ENCODE data around the gene TMEM151B.

TMEM151B gene

DNA sequence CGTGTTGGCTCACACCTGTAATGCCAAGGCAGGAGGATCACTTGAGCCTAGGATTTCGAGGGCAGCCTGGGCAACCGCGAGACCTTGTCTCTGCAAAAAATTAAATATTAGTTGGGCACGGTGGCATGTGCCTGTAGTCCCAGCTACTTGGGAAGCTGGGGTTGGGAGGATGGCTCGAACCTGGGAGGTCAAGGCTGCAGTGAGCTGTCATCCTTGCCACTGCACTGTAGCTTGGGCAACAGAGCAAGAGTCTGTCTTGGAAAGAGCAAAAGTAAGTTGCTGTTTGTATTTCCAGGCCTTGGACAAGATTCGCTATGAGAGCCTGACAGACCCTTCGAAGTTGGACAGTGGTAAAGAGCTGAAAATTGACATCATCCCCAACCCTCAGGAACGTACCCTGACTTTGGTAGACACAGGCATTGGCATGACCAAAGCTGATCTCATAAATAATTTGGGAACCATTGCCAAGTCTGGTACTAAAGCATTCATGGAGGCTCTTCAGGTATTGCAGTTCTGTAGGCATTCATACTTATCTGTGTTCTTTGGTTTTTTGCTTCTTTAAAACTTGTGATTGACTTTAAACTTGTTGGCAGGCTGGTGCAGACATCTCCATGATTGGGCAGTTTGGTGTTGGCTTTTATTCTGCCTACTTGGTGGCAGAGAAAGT lies 21.0 kb upstream of the TMEM151B start:
- H3K4me1 ChIP-seq (ENCODE audit: insufficient read depth, insufficient read length): no peaks in the 10 kb centered on the region
- DNase-seq (ENCODE audit: low read depth, low spot score): no peak
- H3K36me3 ChIP-seq (ENCODE audit: insufficient read depth, insufficient read length, low read length): peaks cover 69% of the 10 kb centered on the region
- H3K4me3 ChIP-seq (ENCODE audit: insufficient read length, low read depth): peak overlapping the region; percentile 72
- TF ChIP-seq ZNF274 (IDR thresholded peaks at IDR 0.05; ENCODE audit: low read depth, low read length) (no peak), YY1 (IDR thresholded peaks at IDR 0.05; ENCODE audit: insufficient read depth, insufficient read length) (no peak), SUZ12 (IDR thresholded peaks at IDR 0.05; ENCODE audit: extremely low read depth, insufficient read depth, insufficient read length) (no peak)
- H3K9me3 ChIP-seq (ENCODE audit: insufficient read depth, low read length): no peaks in the 10 kb centered on the region
- H3K9ac ChIP-seq (ENCODE audit: insufficient read length, low read depth): peak overlapping the region; percentile 87
- H3K27me3 ChIP-seq (ENCODE audit: insufficient read depth, insufficient read length): no peaks in the 10 kb centered on the region

DNA sequence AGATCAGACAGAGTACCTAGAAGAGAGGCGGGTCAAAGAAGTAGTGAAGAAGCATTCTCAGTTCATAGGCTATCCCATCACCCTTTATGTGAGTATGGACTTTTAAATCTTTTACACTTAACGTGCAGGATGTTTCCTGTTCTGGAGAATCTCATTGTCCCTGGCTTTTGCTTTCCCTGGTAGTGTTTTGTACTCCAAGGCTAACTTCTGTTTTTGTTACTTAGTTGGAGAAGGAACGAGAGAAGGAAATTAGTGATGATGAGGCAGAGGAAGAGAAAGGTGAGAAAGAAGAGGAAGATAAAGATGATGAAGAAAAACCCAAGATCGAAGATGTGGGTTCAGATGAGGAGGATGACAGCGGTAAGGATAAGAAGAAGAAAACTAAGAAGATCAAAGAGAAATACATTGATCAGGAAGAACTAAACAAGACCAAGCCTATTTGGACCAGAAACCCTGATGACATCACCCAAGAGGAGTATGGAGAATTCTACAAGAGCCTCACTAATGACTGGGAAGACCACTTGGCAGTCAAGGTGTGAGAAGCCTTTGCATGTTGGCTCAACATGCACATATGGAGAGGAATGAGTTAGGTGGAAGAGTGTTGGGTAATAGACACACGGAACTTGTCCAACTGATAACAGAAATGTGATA lies 20.1 kb upstream of the TMEM151B start:
- Histone ChIP-seq H3K9ac (ENCODE audit: insufficient read length, low read depth) (no peak overlapping the region), H3K4me1 (ENCODE audit: insufficient read depth, insufficient read length) (no peaks in the 10 kb centered on the region), H3K27me3 (ENCODE audit: insufficient read depth, insufficient read length) (no peaks in the 10 kb centered on the region), H3K4me3 (ENCODE audit: insufficient read length, low read depth) (no peak overlapping the region), H3K36me3 (ENCODE audit: insufficient read depth, insufficient read length, low read length) (peaks cover 79% of the 10 kb centered on the region), H3K9me3 (ENCODE audit: insufficient read depth, low read length) (no peaks in the 10 kb centered on the region)
- TF ChIP-seq SUZ12 (IDR thresholded peaks at IDR 0.05; ENCODE audit: extremely low read depth, insufficient read depth, insufficient read length) (no peak), YY1 (IDR thresholded peaks at IDR 0.05; ENCODE audit: insufficient read depth, insufficient read length) (no peak), ZNF274 (IDR thresholded peaks at IDR 0.05; ENCODE audit: low read depth, low read length) (no peak)
- DNase-seq (ENCODE audit: low read depth, low spot score): no peak

DNA sequence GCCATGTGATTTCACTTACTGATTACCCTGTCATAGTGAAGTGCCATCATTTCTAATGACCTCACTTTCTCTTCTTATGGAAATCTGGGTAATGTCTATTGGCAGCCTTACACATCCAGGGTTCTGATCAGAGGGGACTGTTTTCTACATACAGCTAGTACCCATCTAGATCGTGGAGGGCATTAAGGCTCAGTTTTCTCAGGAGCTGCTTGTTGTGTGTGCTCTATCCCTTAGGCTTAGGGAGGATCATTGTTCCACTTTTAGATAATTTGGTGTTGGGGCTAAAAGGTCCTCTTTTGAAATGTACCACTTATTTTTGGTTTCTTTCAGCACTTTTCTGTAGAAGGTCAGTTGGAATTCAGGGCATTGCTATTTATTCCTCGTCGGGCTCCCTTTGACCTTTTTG lies 19.5 kb upstream of the TMEM151B start:
- Histone ChIP-seq H3K9ac (ENCODE audit: insufficient read length, low read depth) (no peak overlapping the region), H3K27me3 (ENCODE audit: insufficient read depth, insufficient read length) (no peaks in the 10 kb centered on the region), H3K36me3 (ENCODE audit: insufficient read depth, insufficient read length, low read length) (peaks cover 84% of the 10 kb centered on the region), H3K4me1 (ENCODE audit: insufficient read depth, insufficient read length) (no peaks in the 10 kb centered on the region), H3K9me3 (ENCODE audit: insufficient read depth, low read length) (no peaks in the 10 kb centered on the region), H3K4me3 (ENCODE audit: insufficient read length, low read depth) (no peak overlapping the region)
- TF ChIP-seq SUZ12 (IDR thresholded peaks at IDR 0.05; ENCODE audit: extremely low read depth, insufficient read depth, insufficient read length) (no peak), ZNF274 (IDR thresholded peaks at IDR 0.05; ENCODE audit: low read depth, low read length) (no peak)
- DNase-seq (ENCODE audit: low read depth, low spot score): no peak

GRCh38 chr6:44251576-44252524 lies 18.4 kb upstream of the TMEM151B start:
- TF ChIP-seq SUZ12 (IDR thresholded peaks at IDR 0.05; ENCODE audit: extremely low read depth, insufficient read depth, insufficient read length): no peak
- no peak for TF ChIP-seq YY1 (IDR thresholded peaks at IDR 0.05; ENCODE audit: insufficient read depth, insufficient read length)
- TF ChIP-seq ZNF274 (IDR thresholded peaks at IDR 0.05; ENCODE audit: low read depth, low read length): no peak
- H3K4me3 ChIP-seq (ENCODE audit: insufficient read length, low read depth): no peak overlapping the region

DNA sequence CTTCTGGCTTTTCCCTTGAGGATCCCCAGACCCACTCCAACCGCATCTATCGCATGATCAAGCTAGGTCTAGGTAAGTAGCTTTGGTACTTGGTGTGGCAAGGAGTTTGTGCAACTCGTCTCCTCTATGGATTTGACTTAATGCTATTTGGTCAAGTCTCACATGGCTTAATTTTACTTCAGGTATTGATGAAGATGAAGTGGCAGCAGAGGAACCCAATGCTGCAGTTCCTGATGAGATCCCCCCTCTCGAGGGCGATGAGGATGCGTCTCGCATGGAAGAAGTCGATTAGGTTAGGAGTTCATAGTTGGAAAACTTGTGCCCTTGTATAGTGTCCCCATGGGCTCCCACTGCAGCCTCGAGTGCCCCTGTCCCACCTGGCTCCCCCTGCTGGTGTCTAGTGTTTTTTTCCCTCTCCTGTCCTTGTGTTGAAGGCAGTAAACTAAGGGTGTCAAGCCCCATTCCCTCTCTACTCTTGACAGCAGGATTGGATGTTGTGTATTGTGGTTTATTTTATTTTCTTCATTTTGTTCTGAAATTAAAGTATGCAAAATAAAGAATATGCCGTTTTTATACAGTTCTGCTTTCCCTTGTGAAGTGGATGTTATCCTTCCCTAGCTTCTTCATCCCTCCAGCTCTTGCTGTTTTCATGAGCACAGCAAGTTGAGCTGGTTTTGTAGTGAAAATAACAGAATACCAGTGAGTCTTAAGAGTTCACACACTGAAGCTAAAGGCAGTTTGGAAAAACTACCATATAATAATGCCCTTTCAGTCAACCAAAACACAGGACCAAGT lies 16.7 kb upstream of the TMEM151B start:
- Histone ChIP-seq H3K36me3 (ENCODE audit: insufficient read depth, insufficient read length, low read length) (peaks cover 85% of the 10 kb centered on the region), H3K4me1 (ENCODE audit: insufficient read depth, insufficient read length) (peaks cover 3% of the 10 kb centered on the region), H3K9me3 (ENCODE audit: insufficient read depth, low read length) (no peaks in the 10 kb centered on the region), H3K27me3 (ENCODE audit: insufficient read depth, insufficient read length) (no peaks in the 10 kb centered on the region), H3K4me3 (ENCODE audit: insufficient read length, low read depth) (no peak overlapping the region), H3K9ac (ENCODE audit: insufficient read length, low read depth) (no peak overlapping the region)
- TF ChIP-seq ZNF274 (IDR thresholded peaks at IDR 0.05; ENCODE audit: low read depth, low read length): no peak
- no peak for TF ChIP-seq SUZ12 (IDR thresholded peaks at IDR 0.05; ENCODE audit: extremely low read depth, insufficient read depth, insufficient read length)
- no peak for DNase-seq (ENCODE audit: low read depth, low spot score)

More at GRCh38 chr6:44251576-44252524, 18.4 kb upstream of the TMEM151B start:
- Histone ChIP-seq H3K36me3 (ENCODE audit: insufficient read depth, insufficient read length, low read length) (peaks cover 91% of the 10 kb centered on the region), H3K9ac (ENCODE audit: insufficient read length, low read depth) (no peak overlapping the region), H3K9me3 (ENCODE audit: insufficient read depth, low read length) (no peaks in the 10 kb centered on the region), H3K4me1 (ENCODE audit: insufficient read depth, insufficient read length) (no peaks in the 10 kb centered on the region), H3K27me3 (ENCODE audit: insufficient read depth, insufficient read length) (no peaks in the 10 kb centered on the region)
- no peak for DNase-seq (ENCODE audit: low read depth, low spot score)

GRCh38 chr6:44254191-44255104 lies 15.8 kb upstream of the TMEM151B start:
- no peak for DNase-seq (ENCODE audit: low read depth, low spot score)
- Histone ChIP-seq H3K4me1 (ENCODE audit: insufficient read depth, insufficient read length) (peaks cover 3% of the 10 kb centered on the region), H3K4me3 (ENCODE audit: insufficient read length, low read depth) (no peak overlapping the region), H3K36me3 (ENCODE audit: insufficient read depth, insufficient read length, low read length) (peaks cover 84% of the 10 kb centered on the region), H3K27me3 (ENCODE audit: insufficient read depth, insufficient read length) (no peaks in the 10 kb centered on the region), H3K9me3 (ENCODE audit: insufficient read depth, low read length) (no peaks in the 10 kb centered on the region), H3K9ac (ENCODE audit: insufficient read length, low read depth) (no peak overlapping the region)
- TF ChIP-seq YY1 (IDR thresholded peaks at IDR 0.05; ENCODE audit: insufficient read depth, insufficient read length) (no peak), SUZ12 (IDR thresholded peaks at IDR 0.05; ENCODE audit: extremely low read depth, insufficient read depth, insufficient read length) (no peak), ZNF274 (IDR thresholded peaks at IDR 0.05; ENCODE audit: low read depth, low read length) (no peak)
